Panc1 (cell line): ENCODE measurements around the gene PPM1G.

Experiments
- CTCF ChIP-seq: fragments of 450-650 bp; IDR thresholded peaks from 2 replicates; pipeline ENCODE4 v1.5.1; 2017; ENCODE audit warnings: mild to moderate bottlenecking
- POLR2AphosphoS5 ChIP-seq: IDR thresholded peaks from 2 replicates; pipeline ENCODE4 v1.6.1; 2012; ENCODE audit warnings: mild to moderate bottlenecking, low read depth, low read length, moderate library complexity
- REST ChIP-seq, 2 experiments: IDR thresholded peaks; 2 replicates each; pipeline ENCODE4 v1.6.1; 2011 to 2012; ENCODE audit warnings: low read depth in 2 of 2, control low read depth in 1 of 2, low read length in 1 of 2, mild to moderate bottlenecking in 1 of 2, moderate library complexity in 1 of 2; ENCODE audit not compliant: insufficient read depth in 1 of 2
- SIN3A ChIP-seq: IDR thresholded peaks from 2 replicates; pipeline ENCODE4 v1.6.1; 2012; ENCODE audit warnings: low read depth, mild to moderate bottlenecking, low read length, moderate library complexity, borderline replicate concordance; ENCODE audit not compliant: insufficient read depth
- TCF7L2 ChIP-seq: IDR thresholded peaks from 2 replicates; pipeline ENCODE4 v1.6.1; 2011; ENCODE audit warnings: mild to moderate bottlenecking, low read depth, low read length, inconsistent platforms

GRCh38 chr2:27376866-27377617 lies 32.3 kb downstream of the PPM1G start:
- TF ChIP-seq CTCF (no peak), POLR2AphosphoS5 (peak; percentile 2; the same call in 1 of the 2 replicates), SIN3A (no peak), REST (IDR thresholded peaks at IDR 0.05; ENCODE audit: insufficient read depth in 1 of 2, low read depth in 2 of 2, low read length in 1 of 2) (no peak), TCF7L2 (no peak)
